Thymus (tissue), 11 donors: ENCODE data around the gene PKD1L1. TPM values are rescaled to one million over a fixed set of nuclear protein-coding genes. Genes with fewer than 3 reads are reported as not detected.

Source experiments
- DNase-seq, 9 donors: peaks; one replicate each; pipeline ENCODE4 v3.0.0-alpha.2; 2013; ENCODE audit warnings: low spot score in 9 of 9, low read depth in 6 of 9, missing footprints in 1 of 9
- H3K27ac ChIP-seq, 2 donors: one replicate each; pipeline ENCODE4 v1.5.1; 2013; ENCODE audit warnings: control low read depth in 1 of 2, low read depth in 1 of 2, low read length in 1 of 2, mild to moderate bottlenecking in 1 of 2, moderate library complexity in 1 of 2
- H3K27me3 ChIP-seq, 2 donors: one replicate each; pipeline ENCODE4 v1.5.1; 2013; ENCODE audit warnings: low read length in 1 of 2; ENCODE audit not compliant: control insufficient read depth in 2 of 2, insufficient read depth in 1 of 2
- H3K36me3 ChIP-seq, 2 donors: one replicate each; pipeline ENCODE4 v1.5.1; 2013; ENCODE audit warnings: low read length in 1 of 2, mild to moderate bottlenecking in 1 of 2, moderate library complexity in 1 of 2; ENCODE audit not compliant: control insufficient read depth in 2 of 2, insufficient read depth in 2 of 2
- H3K4me1 ChIP-seq, 2 donors: one replicate each; pipeline ENCODE4 v1.5.1; 2013; ENCODE audit warnings: low read length in 2 of 2; ENCODE audit not compliant: control insufficient read depth in 2 of 2, insufficient read depth in 2 of 2
- H3K4me3 ChIP-seq, 2 donors: one replicate each; pipeline ENCODE4 v1.5.1; 2013; ENCODE audit warnings: low read length in 2 of 2, control low read depth in 1 of 2, mild to moderate bottlenecking in 1 of 2
- H3K9me3 ChIP-seq, 2 donors: one replicate each; pipeline ENCODE4 v1.5.1; 2013; ENCODE audit warnings: low read length in 1 of 2, mild to moderate bottlenecking in 1 of 2; ENCODE audit not compliant: control insufficient read depth in 2 of 2, insufficient read depth in 1 of 2
- WGBS: extraction: QIAGEN DNeasy Blood & Tissue Kit; methylation state at CpG from one replicate; pipeline ENCODE4 v1.1.7; 2013; 5-methylcytosine and 5-hydroxymethylcytosine counted together
- polyA plus RNA-seq: library from polyadenylated mRNA; stranded (reverse); fragments of 200-250 nt; gene quantifications from one replicate; pipeline ENCODE4 v1.2.3, GENCODE V29; 2013
- total RNA-seq: library from RNA; stranded (reverse); fragments of 120-200 nt; gene quantifications from one replicate; pipeline ENCODE4 v1.2.4, GENCODE V29; 2013
- donor health status: healthy.

PKD1L1 gene
- total and polyA plus RNA-seq, 2 donors = 0.19 to 0.78 TPM

DNA sequence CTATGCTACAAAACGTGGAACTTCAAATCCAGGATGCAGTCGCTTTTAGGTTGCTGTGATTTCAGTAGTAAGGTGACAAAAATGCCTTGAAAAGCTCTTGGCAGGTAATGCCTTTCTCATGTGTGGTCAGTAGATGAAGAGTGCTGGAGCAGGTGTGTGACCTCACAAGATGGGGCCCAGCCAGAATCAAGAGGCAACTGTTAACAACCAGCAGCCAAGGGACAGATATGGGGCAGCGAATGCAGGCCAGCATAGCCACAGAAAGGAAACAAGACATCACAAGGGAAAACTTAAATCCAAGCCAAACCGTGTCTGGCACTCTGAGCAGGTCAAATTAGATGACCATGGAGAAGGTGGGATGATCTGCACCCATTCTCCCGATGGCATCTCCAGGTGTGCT lies 18.9 kb upstream of the PKD1L1 start:
- 97% methylated on average over 5 of the region's 5 CpGs for WGBS
- peaks cover 50 to 64% of the 10 kb centered on the region in 2 donors for H3K36me3 ChIP-seq
- no peak overlapping the region for H3K27ac ChIP-seq
- H3K4me1 ChIP-seq = no peaks in the 10 kb centered on the region
- no peaks in the 10 kb centered on the region for H3K27me3 ChIP-seq
- no peaks in the 10 kb centered on the region for H3K9me3 ChIP-seq
- DNase-seq = no peak
- no peak overlapping the region for H3K4me3 ChIP-seq

- peaks cover 57 to 73% of the 10 kb centered on the region in 2 donors for H3K36me3 ChIP-seq
- no peaks in the 10 kb centered on the region for H3K9me3 ChIP-seq
- H3K4me1 ChIP-seq = no peaks in the 10 kb centered on the region
- no peaks in the 10 kb centered on the region for H3K27me3 ChIP-seq
- H3K4me3 ChIP-seq = no peak overlapping the region
- H3K27ac ChIP-seq = no peak overlapping the region
- no peak for DNase-seq
- WGBS = 68% methylated on average over 5 of the region's 5 CpGs
Measured at GRCh38 chr7:47965456-47965855, 17.2 kb upstream of the PKD1L1 start.

DNA sequence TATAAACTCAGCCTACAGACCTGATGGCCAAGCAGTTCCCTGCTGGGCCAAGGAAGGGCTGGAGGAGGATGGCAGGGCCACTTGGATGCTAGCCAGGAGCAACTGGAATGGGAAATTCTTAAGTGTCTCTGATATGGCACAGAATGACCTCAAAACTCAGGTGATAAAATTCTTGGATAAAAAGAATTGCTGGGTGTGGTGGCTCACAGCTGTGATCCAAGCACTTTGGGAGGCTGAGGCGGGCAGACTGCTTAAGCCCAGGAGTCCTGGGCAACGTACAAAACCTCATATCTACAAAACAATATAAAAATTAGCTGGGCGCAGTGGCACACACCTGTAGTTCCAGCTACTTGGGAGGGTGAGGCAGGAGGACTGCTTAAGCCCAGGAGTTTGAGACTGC lies 14.0 kb upstream of the PKD1L1 start:
- no peaks in the 10 kb centered on the region for H3K9me3 ChIP-seq
- H3K36me3 ChIP-seq = peaks cover 54 to 61% of the 10 kb centered on the region in 2 donors
- H3K4me1 ChIP-seq = no peaks in the 10 kb centered on the region
- DNase-seq = no peak
- H3K27me3 ChIP-seq = no peaks in the 10 kb centered on the region
- 99% methylated on average over 3 of the region's 3 CpGs for WGBS
- no peak overlapping the region for H3K27ac ChIP-seq
- H3K4me3 ChIP-seq = no peak overlapping the region

GRCh38 chr7:47957156-47957555 lies 8.9 kb upstream of the PKD1L1 start:
- WGBS = 81% methylated on average over 6 of the region's 6 CpGs
- Histone ChIP-seq H3K36me3 (peaks cover 24 to 41% of the 10 kb centered on the region in 2 donors), H3K4me3 (no peak overlapping the region), H3K27ac (no peak overlapping the region), H3K4me1 (no peaks in the 10 kb centered on the region), H3K27me3 (no peaks in the 10 kb centered on the region), H3K9me3 (no peaks in the 10 kb centered on the region)
- DNase-seq = no peak

- Histone ChIP-seq H3K27ac (no peak overlapping the region), H3K9me3 (no peaks in the 10 kb centered on the region), H3K4me1 (no peaks in the 10 kb centered on the region), H3K27me3 (no peaks in the 10 kb centered on the region), H3K4me3 (no peak overlapping the region), H3K36me3 (peaks cover 16 to 33% of the 10 kb centered on the region in 2 donors)
- no peak for DNase-seq
- WGBS = 88% methylated on average over 6 of the region's 6 CpGs
Measured at GRCh38 chr7:47956220-47956619, 8.0 kb upstream of the PKD1L1 start.

GRCh38 chr7:47954231-47954911 lies 6.1 kb upstream of the PKD1L1 start:
- WGBS = 94% methylated on average over 4 of the region's 4 CpGs
- no peaks in the 10 kb centered on the region for H3K9me3 ChIP-seq
- no peak overlapping the region for H3K4me3 ChIP-seq
- no peaks in the 10 kb centered on the region for H3K27me3 ChIP-seq
- peaks cover 12 to 27% of the 10 kb centered on the region in 2 donors for H3K36me3 ChIP-seq
- no peak overlapping the region for H3K27ac ChIP-seq
- DNase-seq = no peak
- H3K4me1 ChIP-seq = no peaks in the 10 kb centered on the region

DNA sequence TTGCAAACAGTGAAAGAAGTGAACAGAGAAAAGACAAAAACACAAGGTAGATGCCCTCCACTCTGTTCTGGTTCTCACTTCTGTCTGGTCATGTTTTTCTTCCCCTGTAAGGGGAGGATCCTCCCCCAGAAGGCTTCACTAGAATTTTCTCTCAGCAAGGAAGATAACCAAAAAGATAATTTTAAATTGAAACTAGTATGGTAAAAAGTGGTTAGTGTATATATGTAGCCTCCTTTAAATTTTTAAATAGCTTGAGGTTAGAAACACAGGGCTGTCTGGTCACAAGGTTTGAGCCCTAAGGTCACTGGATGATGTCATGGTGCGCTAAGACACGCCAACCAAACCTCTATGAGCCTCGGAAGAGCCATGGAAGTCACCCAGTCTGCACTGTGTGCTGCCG lies 5.6 kb upstream of the PKD1L1 start:
- Histone ChIP-seq H3K9me3 (no peaks in the 10 kb centered on the region), H3K36me3 (peaks cover 12 to 27% of the 10 kb centered on the region in 2 donors), H3K4me3 (no peak overlapping the region), H3K4me1 (no peaks in the 10 kb centered on the region), H3K27me3 (no peaks in the 10 kb centered on the region), H3K27ac (no peak overlapping the region)
- DNase-seq = no peak
- 99% methylated on average over 4 of the region's 4 CpGs for WGBS

- no peaks in the 10 kb centered on the region for H3K4me1 ChIP-seq
- H3K4me3 ChIP-seq = no peak overlapping the region
- H3K27me3 ChIP-seq = no peaks in the 10 kb centered on the region
- 97% methylated on average over 4 of the region's 4 CpGs for WGBS
- H3K27ac ChIP-seq = no peak overlapping the region
- peaks cover 12 to 23% of the 10 kb centered on the region in 2 donors for H3K36me3 ChIP-seq
- no peak for DNase-seq
- H3K9me3 ChIP-seq = no peaks in the 10 kb centered on the region
Measured at GRCh38 chr7:47952224-47952623, 4.0 kb upstream of the PKD1L1 start.

DNA sequence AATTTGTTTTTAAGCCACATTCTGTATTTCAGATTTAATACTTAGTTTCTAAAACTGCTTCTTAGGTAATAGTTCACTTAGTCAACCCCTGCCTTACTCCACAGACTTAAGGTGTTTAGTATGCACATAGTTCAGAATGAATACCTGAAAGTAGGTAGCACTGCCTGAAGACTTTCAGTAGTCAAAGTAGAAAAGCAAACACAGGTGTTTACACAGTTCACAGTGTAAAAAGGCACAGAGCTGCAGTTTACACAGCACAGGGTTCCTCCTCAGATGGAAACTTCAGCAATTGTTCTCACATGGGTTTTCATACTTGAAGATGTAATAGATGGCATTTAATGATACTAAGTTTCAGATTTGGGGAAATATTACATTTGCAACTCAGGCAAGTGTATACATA lies 3.1 kb upstream of the PKD1L1 start:
- no peak overlapping the region for H3K4me3 ChIP-seq
- H3K36me3 ChIP-seq = peaks cover 12 to 17% of the 10 kb centered on the region in 2 donors
- DNase-seq = no peak
- no peaks in the 10 kb centered on the region for H3K9me3 ChIP-seq
- no peaks in the 10 kb centered on the region for H3K4me1 ChIP-seq
- no peaks in the 10 kb centered on the region for H3K27me3 ChIP-seq
- no peak overlapping the region for H3K27ac ChIP-seq
